ENCODE measurements around the gene STOM. TPM values are rescaled to one million over a fixed set of nuclear protein-coding genes. Genes with fewer than 3 reads are reported as not detected.
A peak's percentile ranks its signal among the peaks of the same experiment; 100 is the strongest.

The STOM gene
- total RNA-seq (2013) = 50.8 TPM
- 10 to 100 TPM; 23.8 to 66.9 (median 63.8) TPM for polyA plus RNA-seq
- 10.3 and 21.9 TPM in 2 replicates for polyA minus RNA-seq
- total RNA-seq = 19.1 to 67.3 (median 45.1) reads per million in 11 experiments

GRCh38 chr9:121369595-121370265 lies at the start of gene STOM:
TSS of gene STOM (minus strand) at chr9:121370250. CDS start at chr9:121370187, 63 bp downstream.
- peaks cover 0 to 2% (median 1%) of the 10 kb centered on the region in 3 donors for H3K27me3 Mint-ChIP-seq (ENCODE audit: low read depth in 3 of 3)
- Histone ChIP-seq H3K4me2 (replicated peaks; ENCODE audit: extremely low read depth, low read length, poor library complexity, severe bottlenecking) (peak within 1 kb of the TSS; percentile 70), H3K4me1 (ENCODE audit: control insufficient read depth in 1 of 2, insufficient read depth in 2 of 2, low read length in 2 of 2) (peaks cover 27 to 52% of the 10 kb centered on the region in 2 donors), H3K4me3 (replicated peaks in 1 of 3; ENCODE audit: low read depth in 2 of 3, low read length in 3 of 3) (peak within 1 kb of the TSS; percentile 78 to 87 (median 84)), H3K36me3 (replicated peaks in 1 of 2; ENCODE audit: control insufficient read depth in 1 of 2, insufficient read depth in 2 of 2, low read length in 2 of 2) (no peaks in the 10 kb centered on the region), H2AFZ (ENCODE audit: insufficient read depth, low read depth, low read length, poor library complexity, severe bottlenecking) (peak within 1 kb of the TSS; percentile 95), H3K27me3 (ENCODE audit: control insufficient read depth in 2 of 2, insufficient read depth in 2 of 2, low read length in 2 of 2) (no peaks in the 10 kb centered on the region), H3K9ac (ENCODE audit: insufficient read depth, low read length, poor library complexity, severe bottlenecking) (peak within 1 kb of the TSS; percentile 74), H3K79me2 (ENCODE audit: insufficient read depth, low read length) (peaks cover 45% of the 10 kb centered on the region), H4K20me1 (ENCODE audit: insufficient read depth, low read length) (no peaks in the 10 kb centered on the region), H3K9me3 (replicated peaks in 1 of 2; ENCODE audit: control insufficient read depth in 1 of 2, insufficient read depth in 1 of 2, low read length in 2 of 2) (no peaks in the 10 kb centered on the region), H3K27ac (ENCODE audit: low read depth in 1 of 2, low read length in 2 of 2) (peak within 1 kb of the TSS; percentile 72 to 82)
- H3K9me3 Mint-ChIP-seq = peaks cover 0 to 4% (median 0%) of the 10 kb centered on the region in 7 donors
- H3K4me1 Mint-ChIP-seq = peaks cover 65% of the 10 kb centered on the region
- H3K27ac Mint-ChIP-seq = peak within 1 kb of the TSS; percentile 91 to 94 (median 93)
- peaks cover 0 to 6% of the 10 kb centered on the region in 2 donors for H3K36me3 Mint-ChIP-seq
- intact Hi-C loops (cut with micrococcal nuclease) = loop anchor here in 1 of 2 donors (5.0 kb wide), 1 partner anchor 167 kb away; the partner anchor contains the start of gene RAB14
- H3K4me3 Mint-ChIP-seq = peak within 1 kb of the TSS; percentile 95 to 99
- DNase-seq = peak; percentile 54 to 68 (median 62)
- under 1% methylated on average over 52 of the region's 52 CpGs for WGBS (ENCODE audit: insufficient coverage)
- TF ChIP-seq, protein P1, sequence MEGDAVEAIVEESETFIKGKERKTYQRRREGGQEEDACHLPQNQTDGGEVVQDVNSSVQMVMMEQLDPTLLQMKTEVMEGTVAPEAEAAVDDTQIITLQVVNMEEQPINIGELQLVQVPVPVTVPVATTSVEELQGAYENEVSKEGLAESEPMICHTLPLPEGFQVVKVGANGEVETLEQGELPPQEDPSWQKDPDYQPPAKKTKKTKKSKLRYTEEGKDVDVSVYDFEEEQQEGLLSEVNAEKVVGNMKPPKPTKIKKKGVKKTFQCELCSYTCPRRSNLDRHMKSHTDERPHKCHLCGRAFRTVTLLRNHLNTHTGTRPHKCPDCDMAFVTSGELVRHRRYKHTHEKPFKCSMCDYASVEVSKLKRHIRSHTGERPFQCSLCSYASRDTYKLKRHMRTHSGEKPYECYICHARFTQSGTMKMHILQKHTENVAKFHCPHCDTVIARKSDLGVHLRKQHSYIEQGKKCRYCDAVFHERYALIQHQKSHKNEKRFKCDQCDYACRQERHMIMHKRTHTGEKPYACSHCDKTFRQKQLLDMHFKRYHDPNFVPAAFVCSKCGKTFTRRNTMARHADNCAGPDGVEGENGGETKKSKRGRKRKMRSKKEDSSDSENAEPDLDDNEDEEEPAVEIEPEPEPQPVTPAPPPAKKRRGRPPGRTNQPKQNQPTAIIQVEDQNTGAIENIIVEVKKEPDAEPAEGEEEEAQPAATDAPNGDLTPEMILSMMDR (IDR thresholded peaks at IDR 0.05) = no peak

DNA sequence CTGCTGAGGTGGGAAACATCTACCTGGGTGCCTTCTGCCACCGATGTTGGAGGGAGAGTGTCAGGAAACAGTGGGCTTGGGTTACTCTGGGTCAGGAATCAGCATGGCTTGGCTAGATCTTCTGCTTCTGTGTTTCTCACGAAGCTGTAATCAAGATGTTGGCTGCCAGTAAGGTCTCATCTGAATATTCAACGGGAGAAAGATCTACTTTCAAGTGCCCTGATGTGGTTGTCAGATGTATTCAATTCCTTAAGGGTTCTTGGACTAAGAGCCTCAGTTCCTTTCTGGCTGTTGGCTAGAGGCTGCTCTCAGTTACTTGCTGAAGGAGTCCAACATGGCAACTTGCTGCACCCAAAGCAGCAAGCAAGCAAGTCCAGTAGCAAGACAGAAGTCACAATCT lies 41.9 kb upstream of the STOM start:
- no peaks in the 10 kb centered on the region for H3K9me3 ChIP-seq (replicated peaks in 1 of 2; ENCODE audit: control insufficient read depth in 1 of 2, insufficient read depth in 1 of 2, low read length in 2 of 2)
- no peaks in the 10 kb centered on the region for H3K27me3 ChIP-seq (ENCODE audit: control insufficient read depth in 2 of 2, insufficient read depth in 2 of 2, low read length in 2 of 2)
- H3K27ac Mint-ChIP-seq = peak overlapping the region in 1 of 7 donors; percentile 36
- H3K4me3 ChIP-seq (replicated peaks in 1 of 3; ENCODE audit: low read depth in 2 of 3, low read length in 3 of 3) = no peak overlapping the region
- intact Hi-C loops (cut with micrococcal nuclease) = no loop called here
- H4K20me1 ChIP-seq (ENCODE audit: insufficient read depth, low read length) = no peaks in the 10 kb centered on the region
- 100% methylated on average over 1 of the region's 3 CpGs for WGBS (ENCODE audit: insufficient coverage)
- H3K9ac ChIP-seq (ENCODE audit: insufficient read depth, low read length, poor library complexity, severe bottlenecking) = no peak overlapping the region
- no peak overlapping the region for H3K4me2 ChIP-seq (replicated peaks; ENCODE audit: extremely low read depth, low read length, poor library complexity, severe bottlenecking)
- H3K36me3 ChIP-seq (replicated peaks in 1 of 2; ENCODE audit: control insufficient read depth in 1 of 2, insufficient read depth in 2 of 2, low read length in 2 of 2) = no peaks in the 10 kb centered on the region
- no peaks in the 10 kb centered on the region for H3K36me3 Mint-ChIP-seq
- H3K79me2 ChIP-seq (ENCODE audit: insufficient read depth, low read length) = no peaks in the 10 kb centered on the region
- H3K27me3 Mint-ChIP-seq (ENCODE audit: low read depth in 3 of 3) = peaks cover 0 to 2% (median 2%) of the 10 kb centered on the region in 3 donors
- H3K9me3 Mint-ChIP-seq = peaks cover 0 to 3% (median 0%) of the 10 kb centered on the region in 7 donors
- H3K27ac ChIP-seq (ENCODE audit: low read depth in 1 of 2, low read length in 2 of 2) = no peak overlapping the region
- no peak overlapping the region for H2AFZ ChIP-seq (ENCODE audit: insufficient read depth, low read depth, low read length, poor library complexity, severe bottlenecking)
- peaks cover 4% of the 10 kb centered on the region for H3K4me1 Mint-ChIP-seq
- H3K4me1 ChIP-seq (ENCODE audit: control insufficient read depth in 1 of 2, insufficient read depth in 2 of 2, low read length in 2 of 2) = no peaks in the 10 kb centered on the region
- TF ChIP-seq, protein P1 (IDR thresholded peaks at IDR 0.05) = no peak
- DNase-seq = no peak
- H3K4me3 Mint-ChIP-seq = no peak overlapping the region
